Type B pancreatic cell (in vitro differentiated cells): ENCODE results near the gene EN2. TPM values are rescaled to one million over a fixed set of nuclear protein-coding genes. Genes with fewer than 3 reads are reported as not detected.
A peak's percentile ranks its signal among the peaks of the same experiment; 100 is the strongest.

ENCODE experiments used
- DNase-seq: peaks from one replicate; pipeline ENCODE4 v3.0.0; 2021; ENCODE audit warnings: mixed read lengths; ENCODE audit not compliant: unreplicated experiment; ENCODE audit errors: extremely low spot score
- H3K27ac Mint-ChIP-seq: 2 replicates; pipeline ENCODE4 v1.8.0; 2021; ENCODE audit warnings: mild to moderate bottlenecking, mixed read lengths
- H3K27me3 Mint-ChIP-seq: 2 replicates; pipeline ENCODE4 v1.8.0; 2021; ENCODE audit warnings: mixed read lengths
- H3K36me3 Mint-ChIP-seq: 2 replicates; pipeline ENCODE4 v1.8.0; 2021; ENCODE audit warnings: mixed read lengths
- H3K4me1 Mint-ChIP-seq: one replicate; pipeline ENCODE4 v1.8.0; 2021; ENCODE audit warnings: mixed read lengths; ENCODE audit not compliant: unreplicated experiment
- H3K4me3 Mint-ChIP-seq: 2 replicates; pipeline ENCODE4 v1.8.0; 2021; ENCODE audit warnings: mild to moderate bottlenecking, mixed read lengths
- H3K9me3 Mint-ChIP-seq: 2 replicates; pipeline ENCODE4 v1.8.0; 2021; ENCODE audit warnings: mixed read lengths
- total RNA-seq: library from RNA; stranded (reverse); gene quantifications from 2 replicates; pipeline ENCODE4 v1.2.1, GENCODE V29; 2021; ENCODE audit warnings: low replicate concordance
- TF ChIP-seq, protein P1 (sequence below): fragments of 200-600 bp; sonication (generic); conservative IDR thresholded peaks from 2 replicates; pipeline ENCODE4 v1.5.0; 2021; ENCODE audit warnings: antibody characterized with exemption, mild to moderate bottlenecking

EN2 gene
- total RNA-seq, 1 donor from 2014 or later, result 0.94 TPM

DNA sequence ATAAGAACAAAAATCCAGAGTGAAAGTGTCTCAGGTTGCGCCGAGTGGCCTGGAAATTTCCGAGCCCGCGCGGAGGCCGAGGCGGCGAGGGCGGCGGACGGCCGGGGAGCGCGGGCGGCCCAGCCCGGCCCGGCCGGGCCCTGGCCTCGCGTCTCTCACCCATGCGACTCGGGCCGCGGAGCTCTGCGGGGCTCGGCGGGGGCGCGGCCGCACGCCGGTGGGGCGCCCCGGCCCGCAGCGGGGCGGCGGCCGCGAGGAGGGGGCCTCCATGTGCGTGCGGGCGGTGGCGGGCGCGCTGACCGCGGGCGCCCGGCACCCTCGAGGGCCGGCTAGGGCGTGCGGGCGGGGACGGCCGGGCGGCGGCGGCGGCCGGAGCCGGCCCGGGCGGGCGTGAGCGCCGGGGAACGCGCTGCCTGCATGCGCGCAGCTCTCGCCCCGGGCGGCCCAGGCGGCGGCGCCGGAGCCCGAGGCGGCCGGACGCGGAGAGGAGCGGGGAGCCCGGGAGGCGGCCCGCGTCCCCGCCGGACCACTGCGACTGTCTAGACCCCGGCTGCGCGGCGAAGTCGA lies 302 bp upstream of the EN2 start:
- Mint-ChIP-seq H3K27me3 (peaks cover 86% of the 10 kb centered on the region), H3K4me3 (peak overlapping the region; percentile 84), H3K4me1 (no peaks in the 10 kb centered on the region), H3K36me3 (no peaks in the 10 kb centered on the region), H3K27ac (no peak overlapping the region), H3K9me3 (no peaks in the 10 kb centered on the region)
- TF ChIP-seq, protein P1, sequence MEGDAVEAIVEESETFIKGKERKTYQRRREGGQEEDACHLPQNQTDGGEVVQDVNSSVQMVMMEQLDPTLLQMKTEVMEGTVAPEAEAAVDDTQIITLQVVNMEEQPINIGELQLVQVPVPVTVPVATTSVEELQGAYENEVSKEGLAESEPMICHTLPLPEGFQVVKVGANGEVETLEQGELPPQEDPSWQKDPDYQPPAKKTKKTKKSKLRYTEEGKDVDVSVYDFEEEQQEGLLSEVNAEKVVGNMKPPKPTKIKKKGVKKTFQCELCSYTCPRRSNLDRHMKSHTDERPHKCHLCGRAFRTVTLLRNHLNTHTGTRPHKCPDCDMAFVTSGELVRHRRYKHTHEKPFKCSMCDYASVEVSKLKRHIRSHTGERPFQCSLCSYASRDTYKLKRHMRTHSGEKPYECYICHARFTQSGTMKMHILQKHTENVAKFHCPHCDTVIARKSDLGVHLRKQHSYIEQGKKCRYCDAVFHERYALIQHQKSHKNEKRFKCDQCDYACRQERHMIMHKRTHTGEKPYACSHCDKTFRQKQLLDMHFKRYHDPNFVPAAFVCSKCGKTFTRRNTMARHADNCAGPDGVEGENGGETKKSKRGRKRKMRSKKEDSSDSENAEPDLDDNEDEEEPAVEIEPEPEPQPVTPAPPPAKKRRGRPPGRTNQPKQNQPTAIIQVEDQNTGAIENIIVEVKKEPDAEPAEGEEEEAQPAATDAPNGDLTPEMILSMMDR, result no peak
- no peak for DNase-seq

DNA sequence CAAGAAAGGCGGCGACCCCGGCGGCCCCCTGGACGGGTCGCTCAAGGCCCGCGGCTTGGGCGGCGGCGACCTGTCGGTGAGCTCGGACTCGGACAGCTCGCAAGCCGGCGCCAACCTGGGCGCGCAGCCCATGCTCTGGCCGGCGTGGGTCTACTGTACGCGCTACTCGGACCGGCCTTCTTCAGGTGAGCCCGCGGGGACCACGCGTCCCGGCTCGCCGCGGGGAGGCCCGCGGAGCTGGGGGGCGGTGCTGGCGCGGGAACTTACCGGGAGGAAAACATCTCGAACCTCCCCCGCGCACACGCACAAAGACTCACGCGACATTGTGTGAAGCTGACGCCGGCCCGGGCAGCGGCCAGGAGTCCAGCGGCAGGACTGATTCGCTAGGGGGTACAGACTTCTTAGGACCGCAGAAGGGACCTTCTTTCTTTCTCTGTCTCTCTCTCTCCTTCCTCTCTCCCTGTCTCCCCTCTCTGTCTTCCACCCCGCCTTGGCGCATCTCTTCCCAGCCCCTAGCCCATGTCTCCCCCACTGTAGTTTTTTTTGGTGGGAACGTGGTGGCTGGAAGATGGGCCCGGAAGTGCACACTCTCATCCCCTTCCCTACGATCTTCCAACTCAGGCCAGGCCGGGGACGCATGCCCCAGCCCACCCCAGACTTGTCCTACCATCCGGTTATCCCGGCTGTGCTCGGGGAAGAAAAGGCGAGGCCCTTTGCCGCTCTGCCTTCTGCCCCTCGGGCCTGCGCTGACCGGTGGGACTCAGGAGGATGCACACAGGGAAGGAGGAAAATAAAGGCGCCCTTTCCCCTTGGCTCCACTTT lies 1.2 kb downstream of the EN2 start:
- H3K9me3 Mint-ChIP-seq, result no peaks in the 10 kb centered on the region
- TF ChIP-seq, protein P1, result no peak
- DNase-seq, result no peak
- H3K27me3 Mint-ChIP-seq, result peaks cover 88% of the 10 kb centered on the region
- peak overlapping the region; percentile 82 for H3K4me3 Mint-ChIP-seq
- H3K27ac Mint-ChIP-seq, result no peak overlapping the region
- H3K4me1 Mint-ChIP-seq, result no peaks in the 10 kb centered on the region
- no peaks in the 10 kb centered on the region for H3K36me3 Mint-ChIP-seq

DNA sequence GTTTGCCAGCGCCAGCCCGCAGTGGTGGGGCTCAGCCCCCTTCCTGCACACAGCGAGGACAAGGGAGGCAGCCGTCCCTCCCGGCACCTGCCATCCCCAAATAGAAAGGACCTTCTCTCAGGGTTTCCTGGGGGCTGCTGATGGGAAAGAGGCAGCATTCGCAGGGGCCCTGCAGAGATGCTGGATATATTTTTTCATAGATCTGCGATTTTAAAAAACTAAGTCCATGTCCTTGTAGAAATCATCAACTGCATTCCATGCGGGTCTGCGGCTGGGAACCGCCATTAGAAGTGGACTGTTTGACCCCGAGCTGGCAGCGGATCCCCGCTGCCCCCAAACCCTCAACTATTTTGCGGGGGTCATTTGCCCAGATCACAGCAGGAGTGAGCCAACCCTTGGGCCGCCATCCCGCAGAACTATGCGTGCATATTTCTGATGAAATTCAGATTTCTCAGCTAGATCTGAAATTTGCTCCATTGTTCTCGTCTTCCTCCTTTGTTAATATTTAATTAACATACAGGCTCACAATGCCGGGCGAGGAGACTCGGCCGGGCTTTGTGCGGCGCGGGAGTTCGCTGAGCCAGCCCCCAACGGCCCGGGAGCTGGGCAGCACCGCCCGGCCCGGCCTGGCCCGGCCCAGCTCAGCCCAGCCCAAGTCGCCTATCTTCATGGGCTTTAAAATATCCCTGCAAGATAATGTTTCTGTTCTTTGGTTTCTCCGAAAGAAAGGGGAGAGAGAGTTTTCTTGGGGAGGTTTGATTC lies 2.0 kb downstream of the EN2 start:
- no peaks in the 10 kb centered on the region for H3K4me1 Mint-ChIP-seq
- H3K27me3 Mint-ChIP-seq, result peaks cover 88% of the 10 kb centered on the region
- TF ChIP-seq, protein P1, result no peak
- H3K36me3 Mint-ChIP-seq, result no peaks in the 10 kb centered on the region
- H3K4me3 Mint-ChIP-seq, result peak overlapping the region; percentile 82
- DNase-seq, result no peak
- H3K27ac Mint-ChIP-seq, result no peak overlapping the region
- H3K9me3 Mint-ChIP-seq, result no peaks in the 10 kb centered on the region

DNA sequence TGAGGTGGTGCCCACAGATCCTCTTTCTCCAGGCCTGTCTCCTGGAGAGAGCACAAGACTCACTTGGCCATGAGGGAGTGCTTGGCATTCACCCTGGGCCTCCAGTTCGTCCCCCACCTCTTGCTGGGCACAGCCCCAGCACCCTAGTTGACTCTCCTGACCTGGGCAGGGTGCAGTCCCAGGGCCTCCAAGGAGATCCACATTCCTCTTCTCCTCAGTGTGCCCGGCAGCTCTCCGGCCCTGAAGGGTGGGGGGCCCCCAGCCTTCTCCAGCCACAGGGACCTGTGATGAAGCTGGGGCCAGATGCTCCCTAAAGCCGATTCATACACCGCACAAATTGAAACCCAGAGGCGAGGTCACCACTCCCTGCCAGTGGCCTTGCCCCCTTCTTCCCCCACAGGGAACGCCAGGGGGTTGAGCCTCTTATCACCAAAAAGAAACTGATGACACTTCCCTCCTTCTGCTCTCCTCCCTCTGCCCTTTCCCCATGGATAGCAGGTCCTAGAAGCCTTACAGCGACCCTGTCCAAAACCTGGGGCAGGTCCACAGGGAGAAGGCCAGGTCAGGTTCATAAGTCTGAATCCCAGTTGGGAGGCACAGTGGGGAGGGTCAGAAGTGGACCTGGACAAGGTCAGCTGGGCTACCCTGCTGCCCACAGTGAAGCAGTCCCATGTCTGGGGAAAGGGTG lies 3.1 kb downstream of the EN2 start:
- H3K4me1 Mint-ChIP-seq, result no peaks in the 10 kb centered on the region
- H3K27me3 Mint-ChIP-seq, result peaks cover 88% of the 10 kb centered on the region
- DNase-seq, result no peak
- no peak overlapping the region for H3K4me3 Mint-ChIP-seq
- no peak overlapping the region for H3K27ac Mint-ChIP-seq
- TF ChIP-seq, protein P1, result no peak
- H3K36me3 Mint-ChIP-seq, result no peaks in the 10 kb centered on the region
- H3K9me3 Mint-ChIP-seq, result no peaks in the 10 kb centered on the region

DNA sequence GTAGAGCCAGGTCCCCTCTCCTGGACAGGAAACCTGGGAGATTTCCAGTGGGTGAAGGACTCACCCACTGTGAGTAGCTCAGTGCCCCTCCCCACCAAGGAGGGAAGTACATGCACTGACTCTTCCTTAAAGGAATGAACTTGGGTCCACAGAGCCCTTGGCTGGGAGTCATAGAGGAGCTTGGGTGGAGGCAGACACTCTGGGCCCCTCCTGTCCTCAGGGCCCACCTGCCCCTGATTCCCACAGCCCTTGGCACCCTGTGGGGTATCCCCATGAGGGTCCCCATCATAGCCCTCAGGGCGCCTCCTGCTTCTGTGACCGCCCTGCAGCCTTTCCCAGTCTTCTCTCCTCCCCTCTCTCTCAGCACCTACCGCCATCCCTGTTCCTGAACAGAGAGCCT lies 3.7 kb downstream of the EN2 start:
- TF ChIP-seq, protein P1, result no peak
- Mint-ChIP-seq H3K4me3 (no peak overlapping the region), H3K9me3 (no peaks in the 10 kb centered on the region), H3K36me3 (no peaks in the 10 kb centered on the region), H3K27ac (no peak overlapping the region), H3K27me3 (peaks cover 88% of the 10 kb centered on the region), H3K4me1 (no peaks in the 10 kb centered on the region)
- DNase-seq, result no peak
